Measurements from ENCODE around the gene CFL1.

CFL1 gene

DNA sequence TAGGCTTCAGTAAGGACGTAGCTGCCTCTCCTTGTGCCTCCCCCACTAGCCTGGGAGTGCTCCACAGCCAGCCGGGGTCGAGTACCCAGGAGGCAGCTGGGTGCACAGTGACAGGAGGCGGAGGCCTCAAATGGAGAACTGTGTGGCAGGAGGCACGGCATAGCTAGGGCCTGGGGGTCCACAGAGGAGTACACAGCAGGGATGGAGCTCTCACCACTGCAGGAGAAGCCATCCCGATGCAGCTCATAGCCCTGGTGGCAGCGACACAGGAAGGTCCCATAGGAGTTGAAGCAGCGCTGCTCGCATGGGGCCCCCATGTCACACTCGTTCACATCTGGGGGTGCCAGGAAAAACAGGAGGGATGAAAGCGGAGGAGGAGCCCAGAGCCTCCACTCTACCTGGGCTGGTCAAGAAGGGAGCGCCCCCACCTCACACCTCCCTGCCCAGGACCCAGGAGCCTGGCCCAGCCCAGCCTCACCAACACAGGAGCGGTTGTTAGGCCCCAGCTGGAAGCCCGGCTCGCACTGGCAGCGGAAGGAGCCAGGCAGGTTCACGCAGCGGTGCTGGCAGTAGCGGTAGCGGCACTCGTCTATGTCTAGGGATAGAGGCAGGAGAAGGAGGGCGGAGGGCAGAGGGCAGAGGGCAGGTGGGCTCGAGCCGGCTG, 11.8 kb upstream of the CFL1 start:
- no peak for DNase-seq (ENCODE audit: low read depth)

DNA sequence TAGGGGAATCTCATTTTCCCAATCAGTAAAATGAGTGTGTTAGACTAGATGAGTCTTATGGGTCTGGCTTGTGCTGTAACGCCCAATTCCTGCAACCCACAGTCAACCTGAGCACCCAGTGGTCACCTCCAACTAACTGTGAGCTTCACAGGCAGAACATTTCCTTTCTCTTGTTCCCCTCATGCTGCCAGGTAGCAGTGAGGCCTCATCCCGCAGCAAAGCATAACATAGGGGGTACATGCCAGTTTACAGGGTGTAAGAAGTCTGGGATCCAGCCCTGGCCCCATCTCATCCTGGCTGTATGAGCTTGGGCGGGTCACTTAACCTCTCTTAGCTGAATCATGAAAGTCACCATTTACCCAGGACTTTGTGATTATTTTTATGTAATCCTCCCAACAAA, 10.9 kb upstream of the CFL1 start:
- no peak for DNase-seq (ENCODE audit: low read depth)

DNA sequence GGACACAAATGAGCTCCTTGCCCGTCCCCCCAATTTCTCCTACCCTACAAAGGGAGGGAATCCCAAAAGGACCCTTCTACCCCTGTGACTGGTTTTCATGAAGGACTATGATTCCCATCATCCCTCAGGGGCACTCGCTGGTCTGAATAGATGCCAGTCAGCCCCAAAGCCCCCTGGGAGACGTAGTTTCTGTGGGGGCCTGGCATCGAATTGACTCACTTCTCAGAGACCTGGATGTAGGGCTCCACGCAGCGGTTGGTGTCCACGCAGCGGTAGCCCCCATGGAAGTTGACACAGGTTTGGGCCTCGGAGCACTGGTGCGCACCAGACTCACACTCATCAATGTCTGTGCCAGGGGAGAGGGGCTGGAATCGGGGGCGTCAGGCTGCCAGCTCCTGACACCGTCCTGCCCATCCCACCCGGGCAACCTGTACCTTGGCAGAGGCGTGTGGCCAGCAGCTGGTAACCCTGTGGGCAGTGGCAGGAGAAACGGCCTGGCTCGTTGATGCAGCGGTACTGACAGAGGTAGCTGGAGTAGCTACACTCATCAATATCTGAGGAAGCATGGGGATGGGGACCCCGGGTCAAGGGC, 10.2 kb upstream of the CFL1 start:
- no peak for DNase-seq (ENCODE audit: low read depth)

DNA sequence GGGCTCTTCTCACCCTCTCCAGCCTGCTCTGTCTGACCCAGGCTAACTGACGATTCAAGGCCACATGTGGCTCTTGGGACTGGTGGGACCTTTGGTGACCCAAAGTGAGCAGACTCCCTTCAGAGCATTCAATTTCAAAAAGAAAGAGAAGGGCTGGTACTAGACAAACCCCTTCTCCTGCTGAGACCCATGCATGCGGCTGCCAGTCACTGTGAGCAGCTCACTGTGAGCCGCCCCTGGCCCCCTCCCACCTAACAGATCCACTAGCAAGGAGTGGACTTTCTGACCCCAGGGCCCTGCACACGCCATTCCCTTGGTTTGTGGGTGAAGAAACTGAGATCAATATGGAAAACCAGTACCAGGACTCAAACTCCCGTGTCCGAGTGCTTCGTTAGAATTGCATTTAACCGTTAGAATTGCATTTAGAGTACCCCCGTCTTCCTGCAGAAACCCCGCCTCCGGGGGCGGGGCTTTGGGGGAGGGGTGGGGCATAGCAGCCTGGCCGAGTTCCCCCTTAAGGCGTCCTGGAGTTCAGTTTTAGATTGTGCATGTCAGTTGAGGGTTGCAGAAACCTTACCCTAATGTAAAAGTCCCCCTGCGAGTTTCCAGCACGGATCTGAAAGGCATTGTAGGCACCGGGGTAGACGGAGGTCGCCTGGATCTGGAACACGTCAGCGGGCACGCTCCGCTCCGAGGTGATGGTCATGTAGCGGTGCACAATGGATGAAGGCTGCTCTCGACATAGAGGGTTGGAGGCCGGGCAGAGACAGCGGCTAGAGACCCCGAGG, 9.5 kb upstream of the CFL1 start:
- peak; percentile 39 for DNase-seq (ENCODE audit: low read depth)

DNA sequence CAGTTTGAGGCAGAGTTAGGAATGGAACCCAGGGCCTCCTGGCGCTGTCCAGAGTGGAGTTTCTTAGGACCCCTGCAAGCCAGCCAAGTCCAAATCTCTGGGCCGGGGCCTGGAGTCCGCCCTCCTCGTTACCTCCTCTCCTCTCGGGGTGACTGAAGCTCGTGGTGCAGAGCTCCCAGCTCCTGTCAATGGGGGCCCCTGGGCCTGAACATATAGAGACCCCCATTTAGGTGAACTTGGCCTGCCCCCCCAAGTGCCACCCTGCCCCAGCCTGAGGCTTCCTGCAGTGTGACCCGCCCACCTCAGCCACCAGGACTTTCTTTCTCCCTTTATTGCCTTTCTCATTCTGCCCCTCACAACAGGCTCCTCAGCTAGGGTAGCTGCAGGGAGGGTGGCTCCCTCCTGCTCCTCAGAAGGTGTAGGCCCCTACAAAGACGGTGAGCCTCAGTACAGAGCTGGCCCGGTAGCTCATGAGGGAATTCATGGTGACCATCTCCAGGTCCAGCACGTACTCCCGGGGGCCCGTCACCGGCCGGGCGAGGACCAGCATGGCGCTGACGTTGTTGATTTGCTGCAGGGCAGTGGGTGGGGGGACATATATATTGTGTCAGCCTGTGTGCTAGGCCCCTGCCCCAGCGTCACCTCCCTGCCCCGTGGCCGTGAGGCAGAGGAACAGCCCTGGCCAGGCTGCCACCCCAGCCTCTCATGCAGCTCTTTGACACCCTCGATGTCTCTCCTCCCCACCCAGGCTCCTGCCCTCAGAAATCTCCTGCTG, 8.7 kb upstream of the CFL1 start:
- DNase-seq (ENCODE audit: low read depth) = no peak

DNA sequence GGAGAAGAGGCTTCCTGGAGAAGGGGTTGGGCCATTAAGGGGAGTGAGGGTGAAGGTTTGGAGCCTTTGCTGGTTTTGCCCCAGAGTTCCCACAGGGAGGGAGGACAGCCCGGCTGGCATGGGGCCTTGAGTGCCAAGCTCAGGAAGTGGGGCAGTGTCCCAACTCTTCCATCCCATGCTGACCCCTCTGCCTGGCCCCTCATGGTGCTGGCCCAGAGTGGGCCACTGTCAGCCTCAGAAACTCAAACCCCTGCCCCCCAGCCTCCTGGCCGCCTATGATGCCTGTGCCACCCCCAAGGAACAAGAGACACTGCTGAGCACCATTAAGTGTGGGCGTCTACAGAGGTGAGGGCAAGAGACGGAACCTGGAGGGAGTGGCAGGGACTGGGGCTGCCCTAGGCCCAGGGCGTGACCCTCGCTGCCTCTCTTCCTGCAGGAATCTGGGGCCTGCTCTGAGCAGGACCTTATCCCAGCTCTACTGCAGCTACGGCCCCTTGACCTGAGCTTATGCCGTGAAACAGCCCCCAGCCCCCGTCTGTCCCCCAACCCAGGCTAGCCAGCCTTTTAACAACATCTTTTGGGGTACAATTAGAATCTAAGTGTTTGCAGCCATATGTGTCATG, 7.7 kb upstream of the CFL1 start:
- no peak for DNase-seq (ENCODE audit: low read depth)

DNA sequence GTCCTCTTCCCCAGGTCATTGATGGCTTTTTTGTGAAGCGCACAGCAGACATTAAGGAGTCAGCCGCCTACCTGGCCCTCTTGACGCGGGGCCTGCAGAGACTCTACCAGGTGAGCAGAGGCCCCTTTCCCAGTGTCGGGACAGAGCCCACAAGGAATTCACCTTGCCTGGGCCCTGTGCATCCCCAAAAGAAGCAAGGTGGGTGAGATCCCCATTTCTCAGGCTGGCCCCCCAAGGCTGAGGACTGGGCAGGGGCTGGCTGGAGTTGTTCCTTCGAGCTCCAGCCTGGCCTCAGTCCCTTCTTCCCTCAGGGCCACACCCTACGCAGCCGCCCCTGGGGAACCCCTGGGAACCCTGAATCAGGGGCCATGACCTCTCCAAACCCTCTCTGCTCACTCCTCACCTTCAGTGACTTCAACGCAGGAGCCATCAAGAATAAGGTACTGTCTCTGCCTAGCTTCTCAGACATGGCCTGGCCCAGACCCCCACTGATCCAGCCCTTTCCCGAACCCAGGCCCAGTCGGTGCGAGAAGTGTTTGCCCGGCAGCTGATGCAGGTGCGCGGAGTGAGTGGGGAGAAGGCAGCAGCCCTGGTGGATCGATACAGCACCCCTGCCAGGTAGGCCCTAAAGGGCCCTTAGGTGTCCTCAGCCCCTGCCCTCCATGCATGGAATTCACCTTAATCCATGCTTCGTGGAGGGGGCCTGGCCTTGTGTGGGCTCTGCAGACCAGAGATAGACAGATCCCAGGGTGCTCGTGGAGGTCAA, 6.9 kb upstream of the CFL1 start:
- DNase-seq (ENCODE audit: low read depth) = no peak

DNA sequence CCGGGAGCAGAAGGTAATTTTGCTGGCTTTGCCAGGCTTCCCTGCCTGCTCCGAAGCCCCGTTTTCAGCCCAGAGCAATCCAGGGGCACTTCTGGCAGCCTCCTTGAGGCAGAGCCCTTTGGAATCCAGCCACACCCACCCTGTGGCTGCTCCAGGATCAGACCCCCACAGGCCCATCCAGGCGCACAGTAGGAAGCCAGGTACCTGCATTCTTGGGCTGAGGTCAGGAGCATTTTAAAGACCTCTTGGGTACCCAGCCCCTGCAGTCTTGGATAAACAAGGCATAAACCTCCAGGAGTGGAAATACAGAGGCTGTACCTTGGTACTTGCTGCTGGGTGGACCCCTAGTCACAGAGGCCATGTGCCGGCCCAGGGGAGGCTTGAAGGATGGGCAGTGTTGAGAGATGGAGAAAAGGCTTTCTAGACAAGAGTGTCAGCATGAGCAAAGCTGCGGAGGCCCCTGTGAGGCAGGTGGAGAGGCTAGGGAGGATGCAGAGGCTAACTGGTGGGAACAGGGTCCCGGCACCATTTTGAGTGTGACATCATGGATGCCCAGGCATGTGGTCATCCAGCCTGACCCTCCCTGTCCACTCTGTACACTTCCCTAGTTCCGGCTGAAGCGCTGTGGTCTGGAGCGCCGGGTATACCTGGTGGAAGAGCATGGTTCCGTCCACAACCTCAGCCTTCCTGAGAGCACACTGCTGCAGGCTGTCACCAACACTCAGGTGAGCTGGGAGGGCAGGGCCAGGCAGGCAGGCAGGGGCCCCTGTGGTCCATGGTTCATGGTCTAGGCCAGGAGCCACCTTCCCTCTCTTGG, 6.1 kb upstream of the CFL1 start:
- DNase-seq (ENCODE audit: low read depth) = no peak

DNA sequence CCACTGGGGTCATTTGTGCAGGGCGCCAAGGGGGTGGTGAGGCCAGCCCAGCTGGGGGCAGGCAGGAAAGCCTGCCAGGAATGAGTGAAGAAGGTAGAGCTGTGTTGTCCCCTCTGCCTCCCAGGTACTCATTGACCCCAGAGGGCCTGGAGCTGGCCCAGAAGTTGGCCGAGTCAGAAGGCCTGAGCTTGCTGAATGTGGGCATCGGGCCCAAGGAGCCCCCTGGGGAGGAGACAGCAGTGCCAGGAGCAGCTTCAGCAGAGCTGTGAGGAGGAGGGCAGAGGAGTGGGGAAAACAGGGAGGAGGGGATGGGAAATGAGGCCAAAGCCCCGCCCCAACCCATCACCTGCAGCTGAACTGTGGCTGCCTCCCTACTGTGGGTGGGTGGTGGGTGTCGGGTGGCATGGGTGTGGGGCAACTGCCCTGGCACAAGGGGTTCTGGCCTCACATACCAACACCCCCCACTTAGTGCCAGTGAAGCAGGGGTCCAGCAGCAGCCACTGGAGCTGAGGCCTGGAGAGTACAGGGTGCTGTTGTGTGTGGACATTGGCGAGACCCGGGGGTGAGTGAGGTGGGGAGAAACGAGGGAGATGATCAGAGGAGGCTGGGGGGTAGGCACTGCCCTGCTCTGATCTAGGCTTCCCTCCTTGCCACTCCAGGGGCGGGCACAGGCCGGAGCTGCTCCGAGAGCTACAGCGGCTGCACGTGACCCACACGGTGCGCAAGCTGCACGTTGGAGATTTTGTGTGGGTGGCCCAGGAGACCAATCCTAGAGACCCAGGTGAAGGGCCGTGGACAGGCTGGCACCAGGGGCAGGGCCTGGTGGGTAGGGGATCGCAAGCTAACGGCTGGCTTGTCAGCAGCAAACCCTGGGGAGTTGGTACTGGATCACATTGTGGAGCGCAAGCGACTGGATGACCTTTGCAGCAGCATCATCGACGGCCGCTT, 5.2 kb upstream of the CFL1 start:
- DNase-seq (ENCODE audit: low read depth) = no peak

DNA sequence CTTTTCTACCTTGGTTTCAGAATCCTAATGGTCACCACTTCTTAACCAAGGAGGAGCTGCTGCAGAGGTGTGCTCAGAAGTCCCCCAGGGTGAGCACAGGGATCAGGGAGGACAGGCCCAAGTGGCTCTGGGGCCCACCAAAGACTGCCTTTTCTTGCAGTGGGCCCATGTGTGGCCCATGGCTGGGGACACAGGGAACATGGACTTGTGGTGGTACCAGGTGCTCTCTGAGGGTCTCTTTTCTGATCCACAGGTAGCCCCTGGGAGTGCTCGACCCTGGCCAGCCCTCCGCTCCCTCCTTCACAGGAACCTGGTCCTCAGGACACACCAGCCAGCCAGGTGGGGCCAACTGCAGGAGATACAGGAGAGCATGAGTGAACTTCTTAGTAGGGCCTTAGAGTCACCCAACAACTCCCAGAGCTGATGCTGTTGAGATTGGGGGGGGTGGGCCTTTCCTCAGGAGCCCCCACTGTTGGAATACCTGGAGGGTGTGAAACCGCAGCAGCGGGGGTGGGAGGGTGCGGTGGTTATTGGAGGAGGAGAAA, 4.3 kb upstream of the CFL1 start:
- no peak for DNase-seq (ENCODE audit: low read depth)

DNA sequence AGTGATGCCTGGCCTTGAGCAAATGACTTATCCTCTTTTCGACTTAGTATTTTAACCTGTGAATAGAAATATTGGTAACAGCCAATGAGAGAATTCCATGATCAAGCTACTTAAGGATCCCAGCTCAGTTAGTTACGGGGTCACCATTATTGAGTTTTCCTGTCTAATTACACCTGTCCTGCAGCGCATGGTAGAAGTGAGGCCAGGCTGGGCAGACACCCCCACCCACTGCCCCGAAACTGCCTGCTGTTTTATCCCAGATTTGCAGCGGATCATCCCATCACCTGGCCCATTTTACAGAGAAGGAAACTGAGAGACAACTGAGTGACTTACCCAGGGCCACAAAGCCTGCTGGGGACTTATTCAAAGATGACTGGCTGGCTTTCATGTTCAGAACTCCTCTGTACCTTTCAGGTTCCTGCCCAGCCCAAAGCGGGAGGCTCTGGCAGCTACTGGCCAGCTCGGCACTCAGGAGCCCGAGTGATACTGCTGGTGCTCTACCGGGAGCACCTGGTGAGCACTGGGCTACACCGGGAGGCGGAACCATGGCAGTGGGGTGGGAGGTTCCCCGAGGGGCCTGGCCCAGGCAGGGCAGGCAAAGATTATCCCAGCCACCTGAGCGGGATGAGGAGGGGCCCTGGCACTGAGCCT, 3.7 kb upstream of the CFL1 start:
- DNase-seq (ENCODE audit: low read depth) = no peak

DNA sequence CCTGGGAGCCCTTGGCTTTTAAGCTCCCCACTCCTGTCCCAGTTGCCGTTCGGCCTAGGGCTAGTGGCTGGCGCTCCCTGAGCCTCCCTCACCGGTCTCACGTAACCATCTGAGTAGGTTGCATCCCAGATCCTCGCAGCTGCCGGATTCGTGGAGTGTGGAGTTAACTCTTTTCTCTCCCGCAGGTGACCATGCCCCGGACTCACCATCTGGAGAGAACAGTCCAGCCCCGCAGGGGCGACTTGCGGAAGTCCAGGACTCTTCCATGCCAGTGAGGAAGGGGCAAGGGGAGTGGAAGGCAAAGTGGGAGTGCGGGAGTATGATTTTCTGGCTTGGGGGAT, 3.2 kb upstream of the CFL1 start:
- no peak for DNase-seq (ENCODE audit: low read depth)

DNA sequence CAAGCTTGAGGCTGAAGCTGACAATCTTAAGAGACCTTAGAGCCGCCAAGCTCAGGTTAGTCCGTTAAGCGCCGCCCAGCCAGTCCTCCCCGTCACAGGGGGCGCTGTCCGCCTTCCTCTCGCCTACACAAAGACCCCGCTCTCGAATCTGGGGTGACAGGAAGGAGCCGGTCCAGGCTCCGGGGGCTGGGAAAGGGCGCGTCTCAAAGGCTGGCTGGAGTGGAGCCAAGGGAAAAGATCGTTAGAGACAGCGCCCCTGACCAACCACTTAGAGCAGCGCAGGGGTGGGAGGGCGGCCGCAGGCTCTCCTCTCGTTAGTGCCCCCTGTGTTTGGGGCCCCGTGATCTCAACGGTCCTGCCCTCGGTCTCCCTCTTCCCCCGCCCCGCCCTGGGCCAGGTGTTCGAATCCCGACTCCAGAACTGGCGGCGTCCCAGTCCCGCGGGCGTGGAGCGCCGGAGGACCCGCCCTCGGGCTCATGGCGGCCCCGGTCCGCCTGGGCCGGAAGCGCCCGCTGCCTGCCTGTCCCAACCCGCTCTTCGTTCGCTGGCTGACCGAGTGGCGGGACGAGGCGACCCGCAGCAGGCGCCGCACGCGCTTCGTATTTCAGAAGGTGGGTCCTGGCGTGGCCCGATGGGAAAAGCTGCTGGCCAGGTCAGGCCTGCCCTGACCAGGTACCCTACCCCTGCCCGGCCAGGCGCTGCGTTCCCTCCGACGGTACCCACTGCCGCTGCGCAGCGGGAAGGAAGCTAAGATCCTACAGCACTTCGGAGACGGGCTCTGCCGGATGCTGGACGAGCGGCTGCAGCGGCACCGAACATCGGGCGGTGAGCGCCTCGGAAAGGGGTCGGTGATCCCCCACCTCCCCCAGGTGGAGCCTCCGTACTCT, 2.5 kb upstream of the CFL1 start, which contains the start of gene MUS81:
Gene MUS81, plus strand, starts transcription at position 156 of the 887 bp plus-strand sequence. Its CDS starts 321 bp downstream, at position 477.
- DNase-seq (ENCODE audit: low read depth) = peak; percentile 98

DNA sequence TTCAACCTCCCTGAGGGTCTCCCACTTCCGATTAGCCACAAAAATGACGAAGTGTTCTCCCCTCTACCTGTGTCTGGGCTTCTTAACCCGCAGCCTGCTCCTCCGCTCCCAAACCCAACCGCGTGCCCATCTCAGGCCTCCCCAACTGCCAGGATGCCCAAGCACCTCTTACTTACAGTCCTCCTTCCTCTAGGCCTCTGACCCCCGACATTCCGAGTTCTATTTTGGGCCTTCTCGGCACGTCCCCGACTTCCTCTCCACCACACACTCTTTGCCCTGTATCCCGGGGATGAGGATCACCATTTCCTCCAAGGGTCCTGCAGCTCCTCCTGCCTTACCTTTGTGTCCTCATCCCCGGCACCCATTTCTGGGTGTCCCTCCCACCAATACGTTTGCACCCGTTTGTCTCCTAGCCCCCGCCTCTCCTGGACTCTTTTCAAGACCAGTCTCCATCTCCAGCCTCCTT, 1.9 kb upstream of the CFL1 start:
- no peak for DNase-seq (ENCODE audit: low read depth)

DNA sequence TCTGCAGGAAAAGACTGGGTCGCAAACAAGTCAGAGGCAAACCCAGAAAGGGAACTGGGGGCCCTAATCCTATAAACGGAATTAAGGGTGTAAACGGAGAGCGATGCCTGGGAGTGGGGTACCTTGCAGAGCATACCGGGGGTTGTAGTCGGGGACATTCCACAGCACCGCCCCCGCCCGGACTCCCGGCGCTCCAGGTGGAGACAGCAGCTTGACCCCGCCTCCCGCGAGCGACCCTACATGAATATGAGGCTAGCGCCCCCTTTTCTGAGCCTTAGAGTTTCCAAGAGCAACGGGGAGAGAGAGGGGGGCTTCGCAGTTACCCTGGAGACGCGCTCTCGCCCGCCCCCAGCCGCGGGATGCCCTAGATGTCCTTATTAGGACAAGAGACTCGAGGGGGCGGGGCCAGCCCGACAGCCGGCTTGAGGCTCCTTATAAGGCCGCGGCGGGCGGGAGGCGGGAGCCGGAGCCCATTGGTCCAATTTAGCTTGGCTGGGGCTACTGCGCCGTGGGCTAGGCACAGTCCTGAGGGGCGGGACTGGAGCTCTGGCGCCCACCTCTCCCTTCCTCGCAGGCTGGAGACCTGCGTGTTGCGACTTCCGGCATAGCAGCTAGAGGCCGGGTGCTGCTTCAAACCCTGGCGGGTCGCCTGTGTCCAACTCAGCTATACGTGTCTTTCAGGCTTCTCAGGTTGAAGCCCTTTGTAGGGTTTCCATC, 1.3 kb upstream of the CFL1 start:
- DNase-seq (ENCODE audit: low read depth) = peak; percentile 99

DNA sequence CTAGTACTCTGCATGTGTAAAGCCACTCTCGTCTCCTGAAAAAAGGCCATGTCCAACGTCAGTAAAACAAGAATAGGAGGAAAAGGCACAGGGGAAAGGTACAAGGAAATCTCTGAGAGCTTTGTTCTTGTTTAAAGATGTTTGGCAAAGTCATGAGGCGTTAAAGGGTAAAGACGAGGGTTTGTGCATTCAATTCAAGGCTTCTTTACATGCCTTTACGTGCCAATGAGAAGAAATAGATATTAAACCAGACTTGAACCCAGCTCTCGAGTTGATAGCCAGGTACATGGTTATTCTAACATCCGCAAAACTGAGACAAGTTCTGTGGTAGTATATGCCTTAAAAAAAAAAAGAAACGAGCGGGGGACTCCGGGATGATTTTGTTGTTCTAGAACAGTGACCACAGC, 704 bp upstream of the CFL1 start:
- DNase-seq (ENCODE audit: low read depth) = no peak

DNA sequence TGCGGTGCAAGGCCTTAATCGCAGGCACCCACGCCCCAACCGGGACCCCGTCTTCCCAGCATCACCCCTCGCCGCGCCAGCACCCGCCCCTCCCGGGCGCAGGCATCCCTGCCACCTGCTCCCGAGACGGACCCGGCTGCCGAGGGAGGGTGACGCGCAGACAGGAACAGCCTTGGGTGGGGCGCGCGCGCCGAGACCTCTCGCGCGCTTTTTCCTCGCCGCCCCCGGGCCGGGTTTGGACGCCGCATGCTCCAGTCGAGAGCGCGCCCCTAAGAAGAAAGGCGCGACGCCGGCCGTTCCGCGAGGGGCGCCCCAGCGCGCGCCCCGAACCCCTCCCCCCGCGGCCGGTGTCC, 504 bp downstream of the CFL1 start:
- DNase-seq (ENCODE audit: low read depth) = no peak
